ENCODE results near the gene KRT74. TPM values are rescaled to one million over a fixed set of nuclear protein-coding genes. Genes with fewer than 3 reads are reported as not detected.
A peak's percentile ranks its signal among the peaks of the same experiment; 100 is the strongest.

KRT74 gene
- not detected for total RNA-seq

- no peak for DNase-seq
- Mint-ChIP-seq H3K27me3 (peaks cover 3% of the 10 kb centered on the region), H3K27ac (no peak within 1 kb of the TSS), H3K4me3 (no peak within 1 kb of the TSS), H3K36me3 (no peaks in the 10 kb centered on the region), H3K4me1 (no peaks in the 10 kb centered on the region), H3K9me3 (no peaks in the 10 kb centered on the region)
These were observed at the start of gene KRT74 for GRCh38 chr12:52573743-52574142. TSS of gene KRT74 (minus strand) at chr12:52573843. CDS start at chr12:52573777, 66 bp downstream.

GRCh38 chr12:52622349-52622748 is 48.7 kb upstream of the KRT74 start:
- no peaks in the 10 kb centered on the region for H3K27me3 Mint-ChIP-seq
- DNase-seq = no peak
- peaks cover 2% of the 10 kb centered on the region for H3K9me3 Mint-ChIP-seq
- no peak overlapping the region for H3K4me3 Mint-ChIP-seq
- H3K27ac Mint-ChIP-seq = no peak overlapping the region
- no peaks in the 10 kb centered on the region for H3K36me3 Mint-ChIP-seq
- H3K4me1 Mint-ChIP-seq = peaks cover 19% of the 10 kb centered on the region

GRCh38 chr12:52618866-52619265 is 45.2 kb upstream of the KRT74 start:
- H3K4me3 Mint-ChIP-seq = no peak overlapping the region
- H3K9me3 Mint-ChIP-seq = peaks cover 2% of the 10 kb centered on the region
- no peaks in the 10 kb centered on the region for H3K27me3 Mint-ChIP-seq
- DNase-seq = no peak
- no peaks in the 10 kb centered on the region for H3K36me3 Mint-ChIP-seq
- no peak overlapping the region for H3K27ac Mint-ChIP-seq
- H3K4me1 Mint-ChIP-seq = peaks cover 42% of the 10 kb centered on the region

- Mint-ChIP-seq H3K4me3 (no peak within 1 kb of the TSS), H3K27me3 (no peaks in the 10 kb centered on the region), H3K36me3 (no peaks in the 10 kb centered on the region), H3K27ac (no peak within 1 kb of the TSS), H3K9me3 (peaks cover 2% of the 10 kb centered on the region), H3K4me1 (peaks cover 48% of the 10 kb centered on the region)
- no peak for DNase-seq
These were observed 44.6 kb upstream of the KRT74 start, which contains the start of gene KRT73 for GRCh38 chr12:52618216-52618615. TSS of gene KRT73 (minus strand) at chr12:52618559. CDS start at chr12:52618524, 35 bp downstream.

GRCh38 chr12:52617403-52617785 is 43.8 kb upstream of the KRT74 start:
- Mint-ChIP-seq H3K4me1 (peaks cover 56% of the 10 kb centered on the region), H3K27ac (no peak overlapping the region), H3K36me3 (no peaks in the 10 kb centered on the region), H3K27me3 (no peaks in the 10 kb centered on the region), H3K9me3 (no peaks in the 10 kb centered on the region), H3K4me3 (no peak overlapping the region)
- DNase-seq = no peak

GRCh38 chr12:52616680-52617402 is 43.2 kb upstream of the KRT74 start:
- DNase-seq = no peak

GRCh38 chr12:52615912-52616311 is 42.3 kb upstream of the KRT74 start:
- Mint-ChIP-seq H3K36me3 (peaks cover 2% of the 10 kb centered on the region), H3K4me1 (peaks cover 67% of the 10 kb centered on the region), H3K27me3 (no peaks in the 10 kb centered on the region), H3K27ac (peak overlapping the region; percentile 76), H3K9me3 (no peaks in the 10 kb centered on the region), H3K4me3 (no peak overlapping the region)
- no peak for DNase-seq

More at GRCh38 chr12:52616680-52617402, 43.2 kb upstream of the KRT74 start:
- no peaks in the 10 kb centered on the region for H3K27me3 Mint-ChIP-seq
- H3K9me3 Mint-ChIP-seq = no peaks in the 10 kb centered on the region
- H3K4me3 Mint-ChIP-seq = no peak overlapping the region
- peaks cover 62% of the 10 kb centered on the region for H3K4me1 Mint-ChIP-seq
- H3K27ac Mint-ChIP-seq = no peak overlapping the region
- H3K36me3 Mint-ChIP-seq = no peaks in the 10 kb centered on the region

GRCh38 chr12:52615208-52615868 is 41.7 kb upstream of the KRT74 start:
- peak overlapping the region; percentile 76 for H3K27ac Mint-ChIP-seq
- peak; percentile 12 for DNase-seq
- H3K9me3 Mint-ChIP-seq = no peaks in the 10 kb centered on the region
- no peak overlapping the region for H3K4me3 Mint-ChIP-seq
- H3K4me1 Mint-ChIP-seq = peaks cover 70% of the 10 kb centered on the region
- H3K36me3 Mint-ChIP-seq = peaks cover 2% of the 10 kb centered on the region
- no peaks in the 10 kb centered on the region for H3K27me3 Mint-ChIP-seq

- Mint-ChIP-seq H3K27me3 (no peaks in the 10 kb centered on the region), H3K9me3 (no peaks in the 10 kb centered on the region), H3K4me1 (peaks cover 74% of the 10 kb centered on the region), H3K36me3 (peaks cover 2% of the 10 kb centered on the region), H3K27ac (peak overlapping the region; percentile 26), H3K4me3 (no peak overlapping the region)
- no peak for DNase-seq
These were observed 41.0 kb upstream of the KRT74 start for GRCh38 chr12:52614381-52615207.

- no peak overlapping the region for H3K27ac Mint-ChIP-seq
- DNase-seq = no peak
- no peaks in the 10 kb centered on the region for H3K9me3 Mint-ChIP-seq
- no peak overlapping the region for H3K4me3 Mint-ChIP-seq
- peaks cover 2% of the 10 kb centered on the region for H3K36me3 Mint-ChIP-seq
- H3K27me3 Mint-ChIP-seq = no peaks in the 10 kb centered on the region
- peaks cover 82% of the 10 kb centered on the region for H3K4me1 Mint-ChIP-seq
These were observed 39.9 kb upstream of the KRT74 start for GRCh38 chr12:52613384-52614030.

GRCh38 chr12:52612431-52613383 is 39.1 kb upstream of the KRT74 start:
- Mint-ChIP-seq H3K27me3 (no peaks in the 10 kb centered on the region), H3K27ac (no peak overlapping the region), H3K4me3 (no peak overlapping the region), H3K9me3 (no peaks in the 10 kb centered on the region), H3K4me1 (peaks cover 89% of the 10 kb centered on the region), H3K36me3 (peaks cover 2% of the 10 kb centered on the region)
- DNase-seq = no peak

GRCh38 chr12:52611080-52611468 is 37.4 kb upstream of the KRT74 start:
- Mint-ChIP-seq H3K4me1 (peaks cover 86% of the 10 kb centered on the region), H3K36me3 (peaks cover 2% of the 10 kb centered on the region), H3K27me3 (no peaks in the 10 kb centered on the region), H3K9me3 (no peaks in the 10 kb centered on the region), H3K27ac (no peak overlapping the region), H3K4me3 (no peak overlapping the region)
- no peak for DNase-seq

- no peak for DNase-seq
- Mint-ChIP-seq H3K4me3 (no peak overlapping the region), H3K4me1 (peaks cover 84% of the 10 kb centered on the region), H3K9me3 (no peaks in the 10 kb centered on the region), H3K36me3 (peaks cover 2% of the 10 kb centered on the region), H3K27ac (no peak overlapping the region), H3K27me3 (no peaks in the 10 kb centered on the region)
These were observed 35.4 kb upstream of the KRT74 start for GRCh38 chr12:52608826-52609630.

Measured in activated naive CD8-positive, alpha-beta T cell treated with anti-CD3 and anti-CD28 coated beads for 36 hours (primary cell).